Activated T-helper 1 cell treated with anti-CD3 and anti-CD28 coated beads, Interleukin-2, amount 50 U/mL, for 16 hours (primary cell): ENCODE data around the gene ZNF81.
"Not testable (repeated sequence)": the region's sequence is repeated elsewhere in the genome, so short reads cannot be mapped to it uniquely, and the experiment has no call there.

Experiments used
- DNase-seq, 2 donors: peaks; one replicate each; pipeline ENCODE4 v3.0.0-alpha.2; 2020; ENCODE audit warnings: low read depth in 1 of 2, low spot score in 1 of 2

The ZNF81 gene

DNA sequence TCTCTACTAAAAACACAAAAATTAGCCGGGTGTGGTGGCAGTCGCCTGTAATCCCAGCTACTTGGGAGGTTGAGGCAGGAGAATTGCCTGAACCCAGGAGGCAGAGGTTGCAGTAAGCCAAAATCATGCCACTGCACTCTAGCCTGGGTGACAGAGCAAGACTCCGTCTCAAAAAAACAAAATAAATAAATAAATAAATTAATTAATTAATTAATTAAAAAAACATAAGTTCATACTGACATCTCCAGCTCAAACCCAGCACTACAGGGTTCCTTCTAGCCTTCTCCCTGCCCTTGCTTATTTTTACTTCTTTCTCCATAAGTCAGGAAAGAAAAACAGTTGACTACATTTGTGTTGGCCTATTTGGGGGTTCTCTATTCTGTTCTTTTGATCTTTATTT is 95.3 kb downstream of the ZNF81 start:
- not testable (repeated sequence) for DNase-seq

GRCh38 chrX:47933946-47934345 is 97.2 kb downstream of the ZNF81 start:
- DNase-seq = no peak

DNA sequence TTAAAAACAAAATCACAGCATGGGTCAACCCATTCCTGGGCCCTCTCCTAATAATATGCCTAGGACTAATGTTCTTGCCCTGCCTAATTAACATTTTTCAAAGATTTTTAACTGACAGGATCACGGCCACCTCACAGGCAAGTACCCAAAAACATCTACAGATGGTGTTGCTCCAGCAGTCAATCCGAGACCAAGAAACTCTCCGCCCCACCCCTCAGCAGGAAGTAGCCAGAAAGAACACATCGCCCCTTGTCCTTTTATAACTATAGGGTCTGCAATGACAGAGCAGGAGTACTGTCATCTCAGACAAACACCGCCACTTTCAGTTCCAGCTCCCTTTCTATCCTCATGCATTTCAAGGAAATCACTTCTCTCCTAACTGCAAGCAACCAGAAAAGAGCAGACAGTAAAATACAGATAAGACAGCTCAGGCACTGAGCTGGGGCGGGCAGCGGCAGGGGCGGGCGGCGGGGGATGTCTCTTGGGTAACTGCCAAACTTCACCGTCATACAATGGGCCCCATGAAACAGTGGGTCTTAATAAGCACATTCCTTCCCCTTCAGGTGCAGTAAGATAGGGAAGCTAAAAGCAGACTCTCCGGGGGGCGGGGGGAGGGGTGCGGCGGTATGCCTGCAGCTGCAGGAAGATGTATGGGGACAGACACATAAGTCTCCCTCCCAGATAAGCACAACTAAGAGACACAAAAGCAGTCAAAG is 99.7 kb downstream of the ZNF81 start:
- DNase-seq = no peak

DNA sequence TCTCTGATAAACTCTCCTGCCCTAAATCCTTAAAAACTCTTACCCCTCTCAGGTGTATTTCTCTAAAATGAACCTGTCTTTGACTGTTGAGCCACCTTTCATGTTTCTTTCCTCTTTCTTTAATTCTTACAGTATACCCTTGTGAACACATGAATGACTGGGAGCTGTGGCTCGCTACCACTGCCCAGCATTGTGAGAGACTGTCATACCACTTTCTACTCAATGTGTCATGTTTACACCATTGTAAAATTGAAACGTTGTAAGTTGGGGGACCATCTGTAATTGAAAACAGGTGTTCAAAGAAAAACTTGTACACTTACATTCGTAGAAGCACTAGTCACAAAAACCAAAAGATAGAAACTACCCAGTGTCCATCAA is 100.2 kb downstream of the ZNF81 start:
- DNase-seq = no peak

DNA sequence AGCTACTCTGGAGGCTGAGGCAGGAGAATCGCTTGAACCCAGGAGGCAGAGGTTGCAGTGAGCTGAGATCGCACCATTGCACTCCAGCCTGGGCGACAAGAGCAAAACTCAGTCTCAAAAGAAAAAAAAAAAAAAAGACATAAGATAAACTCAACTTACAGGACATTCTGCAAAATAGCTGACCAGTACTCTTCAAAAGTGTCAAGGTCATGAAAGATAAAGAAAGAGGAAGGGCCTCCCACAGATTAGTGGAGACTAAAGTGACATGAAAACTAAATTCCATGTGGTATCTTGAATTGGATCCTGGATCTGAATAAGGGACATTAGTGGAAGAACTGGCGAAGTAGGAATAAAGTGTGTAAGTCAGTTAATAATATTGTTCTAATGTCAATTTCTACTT is 103.7 kb downstream of the ZNF81 start:
- DNase-seq = no peak

DNA sequence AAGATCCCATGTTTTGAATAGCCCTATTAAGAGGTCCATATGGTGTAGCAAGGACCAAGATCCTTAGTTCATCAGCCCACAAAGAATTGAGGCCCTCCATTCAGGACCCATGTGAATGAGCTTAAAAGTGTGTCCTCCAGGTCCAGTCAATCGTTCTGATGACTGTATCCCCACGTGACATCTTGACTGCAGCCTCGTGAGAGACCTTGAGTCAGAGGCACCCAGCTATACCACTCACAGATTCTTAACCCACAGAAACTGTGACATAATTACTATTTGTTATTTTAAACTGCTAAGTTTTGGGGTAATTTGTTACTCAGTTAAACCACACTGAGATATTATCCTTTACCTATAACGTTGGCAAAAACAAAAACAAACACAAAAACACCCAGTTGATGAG is 104.7 kb downstream of the ZNF81 start:
- no peak for DNase-seq

DNA sequence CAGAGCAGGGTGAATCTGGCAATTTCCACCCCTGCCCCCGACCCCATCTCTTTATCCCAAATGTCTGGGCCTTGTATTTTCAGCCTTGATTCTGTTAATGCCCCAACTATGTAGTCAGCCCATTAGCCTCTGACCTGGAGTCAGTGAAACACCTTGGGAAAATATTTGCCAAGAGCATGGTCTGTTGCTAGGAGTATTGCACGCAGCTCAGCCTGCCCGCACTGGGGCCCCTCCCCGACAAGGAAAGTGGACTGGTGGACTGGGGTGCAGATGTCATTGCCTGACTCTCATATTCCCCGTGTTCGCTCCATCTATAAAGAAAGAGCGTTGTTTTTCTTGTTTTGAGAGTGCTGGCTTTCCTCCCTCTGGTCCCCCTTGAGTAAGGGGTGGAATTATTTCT is 118.6 kb downstream of the ZNF81 start:
- DNase-seq = not testable (repeated sequence)

DNA sequence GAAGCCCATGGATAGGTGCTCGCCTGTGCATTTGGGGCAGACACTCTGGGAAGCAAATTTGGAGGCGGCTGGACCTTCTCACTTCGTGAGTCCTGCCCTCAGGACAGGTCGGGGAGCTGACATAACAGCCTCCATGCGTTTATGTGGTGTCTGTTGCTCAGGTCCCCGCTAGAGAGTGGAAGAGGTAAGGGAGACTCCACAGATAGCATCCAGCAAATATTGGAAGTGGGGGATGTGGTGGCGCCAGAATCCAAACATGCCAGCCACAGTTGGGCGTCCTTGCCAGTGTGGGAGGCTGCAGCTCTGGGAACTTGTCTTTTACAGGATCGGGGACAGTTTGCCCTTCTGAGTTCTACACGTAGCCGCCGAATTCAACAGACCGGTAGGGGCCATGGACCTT is 119.3 kb downstream of the ZNF81 start:
- DNase-seq = no peak

- DNase-seq = not testable (repeated sequence)
Observed at GRCh38 chrX:47958206-47958605, 121.5 kb downstream of the ZNF81 start.

GRCh38 chrX:47958761-47959342 is 122.2 kb downstream of the ZNF81 start:
- no peak for DNase-seq

GRCh38 chrX:47960406-47960805 is 123.7 kb downstream of the ZNF81 start:
- DNase-seq = no peak

DNA sequence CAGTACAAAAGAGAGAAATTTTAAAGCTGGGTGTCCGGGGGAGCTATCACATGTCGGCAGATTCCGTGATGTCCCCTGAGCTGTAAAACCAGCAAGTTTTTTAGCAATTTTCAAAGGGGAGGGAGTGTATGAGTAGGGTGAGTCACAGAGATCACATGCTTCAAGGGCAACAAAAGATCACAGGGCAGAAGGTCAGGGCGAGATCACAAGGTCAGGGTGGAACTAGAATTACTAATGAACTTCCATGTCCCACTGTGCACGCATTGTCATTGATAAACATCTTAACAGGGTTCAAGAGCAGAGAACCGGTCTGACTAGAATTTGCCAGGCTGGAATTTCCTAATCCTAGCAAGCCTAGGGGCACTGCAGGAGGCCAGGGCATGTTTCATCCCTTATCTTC is 125.1 kb downstream of the ZNF81 start:
- not testable (repeated sequence) for DNase-seq

DNA sequence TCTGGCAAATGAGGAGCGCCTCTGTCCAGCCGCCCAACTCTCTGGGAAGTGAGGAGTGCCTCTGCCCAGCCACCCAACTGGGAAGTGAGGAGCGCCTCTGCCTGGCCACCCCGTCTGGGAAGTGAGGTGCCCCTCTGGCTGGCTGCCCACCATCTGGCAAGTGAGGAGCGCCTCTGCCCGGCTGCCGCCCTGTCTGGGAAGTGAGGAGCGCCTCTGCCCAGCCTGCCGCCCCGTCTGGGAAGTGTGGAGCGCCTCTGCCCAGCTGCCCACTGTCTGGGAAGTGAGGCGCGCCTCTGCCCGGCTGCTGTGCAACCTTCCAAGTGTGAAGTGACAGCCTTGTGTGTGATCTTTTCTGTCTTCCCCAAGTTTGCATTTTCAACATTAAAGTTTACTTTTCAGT is 128.8 kb downstream of the ZNF81 start:
- not testable (repeated sequence) for DNase-seq
